Measurements from ENCODE around the gene PSPC1.
"Not testable (repeated sequence)": the region's sequence is repeated elsewhere in the genome, so short reads cannot be mapped to it uniquely, and the experiment has no call there.

DNA sequence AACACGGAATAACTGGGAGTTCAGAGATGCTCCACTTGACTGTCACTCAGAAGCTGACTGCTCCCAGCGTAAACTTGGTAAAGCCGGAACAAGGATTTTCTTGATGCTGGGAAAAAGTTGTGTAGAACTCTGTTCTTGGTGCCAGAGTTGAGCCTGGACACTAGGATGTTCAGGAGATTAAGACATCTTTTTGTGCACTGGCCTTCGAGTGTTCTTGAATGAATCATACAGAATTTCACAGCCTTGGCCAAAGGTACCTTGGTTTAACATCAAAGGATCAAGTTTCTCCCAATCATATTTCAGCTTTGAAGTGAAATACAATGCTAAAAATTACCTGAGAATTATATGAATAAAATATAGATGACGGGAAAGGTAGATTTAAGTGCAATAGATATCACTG, 81.8 kb downstream of the PSPC1 start:
- not testable (repeated sequence) for TF ChIP-seq POLR2AphosphoS5, POLR2A, TAF1 (IDR thresholded peaks at IDR 0.05; ENCODE audit: low read depth, low read length)
